Stomach (tissue), 4 donors: ENCODE measurements around the gene ATP9B.

Source experiments
- POLR2A ChIP-seq, 4 donors: fragments of 450-650 bp; IDR thresholded peaks; one replicate each; pipeline ENCODE4 v1.6.1; 2016; ENCODE audit warnings: antibody characterized with exemption in 4 of 4, control low read depth in 2 of 4, mild to moderate bottlenecking in 1 of 4, moderate library complexity in 1 of 4
- POLR2AphosphoS5 ChIP-seq, 3 donors: sonication (generic); formaldehyde crosslinking; IDR thresholded peaks; one replicate each; pipeline ENCODE4 v1.6.1; 2016; ENCODE audit warnings: antibody characterized with exemption in 3 of 3
- TF ChIP-seq, protein P1 (sequence below), 7 experiments: fragments of 450-650 bp in 4 of 7; fragments of 200-600 bp in 3 of 7; sonication (generic) in 3 of 7; IDR thresholded peaks; one replicate each; pipeline ENCODE4 v1.5.1; 2016 to 2019; ENCODE audit warnings: antibody characterized with exemption in 7 of 7, control low read depth in 2 of 7, mild to moderate bottlenecking in 1 of 7

DNA sequence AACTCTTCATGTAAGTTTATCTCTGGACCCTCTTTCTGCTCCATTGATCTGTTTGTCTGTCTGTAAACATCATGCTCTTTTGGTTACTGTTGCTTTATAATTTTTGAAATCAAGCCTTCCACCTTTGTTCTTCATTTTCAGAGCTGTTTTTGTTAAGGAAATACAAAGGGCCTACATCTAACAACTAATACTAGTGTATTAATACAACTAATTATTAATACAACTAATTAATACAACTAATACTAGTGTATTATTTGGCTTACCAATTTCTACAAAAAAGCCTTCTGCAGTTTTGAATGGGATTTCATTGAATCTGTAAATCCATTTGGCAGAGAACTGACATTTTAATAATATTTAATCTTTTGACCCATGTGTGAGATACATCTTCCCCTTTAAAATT is 66.7 kb downstream of the ATP9B start:
- TF ChIP-seq POLR2AphosphoS5 (IDR thresholded peaks at IDR 0.05) (no peak), POLR2A (IDR thresholded peaks at IDR 0.05) (no peak)
- TF ChIP-seq, protein P1, sequence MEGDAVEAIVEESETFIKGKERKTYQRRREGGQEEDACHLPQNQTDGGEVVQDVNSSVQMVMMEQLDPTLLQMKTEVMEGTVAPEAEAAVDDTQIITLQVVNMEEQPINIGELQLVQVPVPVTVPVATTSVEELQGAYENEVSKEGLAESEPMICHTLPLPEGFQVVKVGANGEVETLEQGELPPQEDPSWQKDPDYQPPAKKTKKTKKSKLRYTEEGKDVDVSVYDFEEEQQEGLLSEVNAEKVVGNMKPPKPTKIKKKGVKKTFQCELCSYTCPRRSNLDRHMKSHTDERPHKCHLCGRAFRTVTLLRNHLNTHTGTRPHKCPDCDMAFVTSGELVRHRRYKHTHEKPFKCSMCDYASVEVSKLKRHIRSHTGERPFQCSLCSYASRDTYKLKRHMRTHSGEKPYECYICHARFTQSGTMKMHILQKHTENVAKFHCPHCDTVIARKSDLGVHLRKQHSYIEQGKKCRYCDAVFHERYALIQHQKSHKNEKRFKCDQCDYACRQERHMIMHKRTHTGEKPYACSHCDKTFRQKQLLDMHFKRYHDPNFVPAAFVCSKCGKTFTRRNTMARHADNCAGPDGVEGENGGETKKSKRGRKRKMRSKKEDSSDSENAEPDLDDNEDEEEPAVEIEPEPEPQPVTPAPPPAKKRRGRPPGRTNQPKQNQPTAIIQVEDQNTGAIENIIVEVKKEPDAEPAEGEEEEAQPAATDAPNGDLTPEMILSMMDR (IDR thresholded peaks at IDR 0.05), result no peak
